WTC11 (cell line): ENCODE results near the gene ADGRA1.

Source experiments
- TEAD4 ChIP-seq: sonication (generic); formaldehyde crosslinking; IDR thresholded peaks from 2 replicates; pipeline ENCODE4 v1.8.0; 2022; ENCODE audit warnings: mild to moderate bottlenecking, missing genetic modification reagents
- USF2 ChIP-seq: sonication (generic); formaldehyde crosslinking; IDR thresholded peaks from 2 replicates; pipeline ENCODE4 v1.8.1; 2023; ENCODE audit warnings: mild to moderate bottlenecking, missing genetic modification reagents, moderate library complexity
- ZBTB43 ChIP-seq: sonication (generic); formaldehyde crosslinking; IDR thresholded peaks from 2 replicates; pipeline ENCODE4 v1.8.1; 2023; ENCODE audit warnings: mild to moderate bottlenecking, missing genetic modification reagents
- TF ChIP-seq, protein P1 (sequence below): fragments of 200-600 bp; IDR thresholded peaks from 2 replicates; pipeline ENCODE4 v1.8.0; 2022; ENCODE audit warnings: antibody characterized with exemption
- TF ChIP-seq, protein P2 (sequence below): sonication (generic); formaldehyde crosslinking; conservative IDR thresholded peaks from 2 replicates; pipeline ENCODE4 v1.8.1; 2022; ENCODE audit warnings: mild to moderate bottlenecking, missing genetic modification reagents

- TF ChIP-seq USF2 (CRISPR knock-in tag) (no peak), TEAD4 (no peak), ZBTB43 (CRISPR knock-in tag) (no peak)
- TF ChIP-seq, protein P1, sequence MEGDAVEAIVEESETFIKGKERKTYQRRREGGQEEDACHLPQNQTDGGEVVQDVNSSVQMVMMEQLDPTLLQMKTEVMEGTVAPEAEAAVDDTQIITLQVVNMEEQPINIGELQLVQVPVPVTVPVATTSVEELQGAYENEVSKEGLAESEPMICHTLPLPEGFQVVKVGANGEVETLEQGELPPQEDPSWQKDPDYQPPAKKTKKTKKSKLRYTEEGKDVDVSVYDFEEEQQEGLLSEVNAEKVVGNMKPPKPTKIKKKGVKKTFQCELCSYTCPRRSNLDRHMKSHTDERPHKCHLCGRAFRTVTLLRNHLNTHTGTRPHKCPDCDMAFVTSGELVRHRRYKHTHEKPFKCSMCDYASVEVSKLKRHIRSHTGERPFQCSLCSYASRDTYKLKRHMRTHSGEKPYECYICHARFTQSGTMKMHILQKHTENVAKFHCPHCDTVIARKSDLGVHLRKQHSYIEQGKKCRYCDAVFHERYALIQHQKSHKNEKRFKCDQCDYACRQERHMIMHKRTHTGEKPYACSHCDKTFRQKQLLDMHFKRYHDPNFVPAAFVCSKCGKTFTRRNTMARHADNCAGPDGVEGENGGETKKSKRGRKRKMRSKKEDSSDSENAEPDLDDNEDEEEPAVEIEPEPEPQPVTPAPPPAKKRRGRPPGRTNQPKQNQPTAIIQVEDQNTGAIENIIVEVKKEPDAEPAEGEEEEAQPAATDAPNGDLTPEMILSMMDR, result no peak
- TF ChIP-seq, protein P2, sequence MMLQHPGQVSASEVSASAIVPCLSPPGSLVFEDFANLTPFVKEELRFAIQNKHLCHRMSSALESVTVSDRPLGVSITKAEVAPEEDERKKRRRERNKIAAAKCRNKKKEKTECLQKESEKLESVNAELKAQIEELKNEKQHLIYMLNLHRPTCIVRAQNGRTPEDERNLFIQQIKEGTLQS (CRISPR knock-in tag), result no peak
Measured at GRCh38 chr10:133090101-133090500, 2.4 kb downstream of the ADGRA1 start.
